Astrocyte of the hippocampus (primary cell): Measurements from ENCODE around the gene FIBCD1.

Source experiments
- DNase-seq: peaks from one replicate; pipeline ENCODE4 v3.0.0; 2011; ENCODE audit warnings: low read depth, low spot score

The FIBCD1 gene

DNA sequence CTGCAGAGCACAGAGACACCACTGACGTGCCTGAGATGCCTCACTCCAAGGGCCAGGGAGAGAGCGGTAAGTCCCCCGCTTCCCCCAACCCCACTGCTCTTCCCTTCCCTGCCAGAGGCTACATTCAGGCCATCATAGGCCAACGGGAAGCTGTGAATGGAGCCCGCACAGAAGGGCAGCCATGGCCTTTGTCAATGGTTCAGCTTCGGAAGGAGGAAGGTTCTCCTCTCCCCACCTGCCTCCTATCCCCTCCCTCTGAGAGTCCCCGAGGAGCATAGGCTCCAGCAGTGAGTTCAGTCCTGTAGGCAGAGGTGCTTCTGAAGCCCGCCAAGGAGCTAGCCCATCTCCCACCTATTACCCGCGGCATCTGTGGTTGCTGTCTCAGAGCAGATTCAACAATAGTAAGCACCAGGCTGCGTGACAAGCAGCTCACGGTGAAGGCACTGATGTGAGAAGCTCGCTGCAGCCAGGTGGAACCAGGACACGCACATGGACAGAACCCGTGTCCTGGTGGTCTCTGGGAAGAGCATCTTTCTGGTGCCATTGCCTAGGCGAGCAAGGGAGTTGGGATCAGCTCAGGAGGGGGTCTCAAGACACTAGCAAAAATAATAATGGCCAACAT lies 58.3 kb downstream of the FIBCD1 start:
- DNase-seq, result no peak

DNA sequence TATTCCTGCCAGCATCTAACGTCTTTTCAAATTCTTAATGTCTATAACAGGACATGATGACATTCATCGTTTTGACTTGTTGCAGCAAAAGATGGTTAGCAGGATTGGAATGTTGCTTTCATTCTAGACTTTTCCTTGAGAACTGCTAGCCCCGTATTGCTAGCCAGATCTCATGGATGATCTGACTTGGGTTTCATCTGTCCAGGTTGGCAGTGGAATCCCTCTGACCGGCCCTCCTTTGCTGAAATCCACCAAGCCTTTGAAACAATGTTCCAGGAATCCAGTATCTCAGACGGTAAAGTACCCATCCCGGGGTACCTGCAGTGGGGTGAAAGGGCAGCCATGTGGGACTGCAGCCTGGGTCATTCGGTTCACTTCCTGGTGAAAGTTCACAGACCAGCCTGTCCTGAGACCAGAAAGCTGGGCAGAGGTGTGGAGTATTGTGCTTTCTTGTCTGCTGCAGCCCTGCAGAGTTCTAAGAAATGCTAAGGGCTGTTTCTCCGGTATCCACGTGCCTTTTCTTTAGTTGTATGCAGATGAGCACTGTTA lies 59.1 kb downstream of the FIBCD1 start:
- no peak for DNase-seq

DNA sequence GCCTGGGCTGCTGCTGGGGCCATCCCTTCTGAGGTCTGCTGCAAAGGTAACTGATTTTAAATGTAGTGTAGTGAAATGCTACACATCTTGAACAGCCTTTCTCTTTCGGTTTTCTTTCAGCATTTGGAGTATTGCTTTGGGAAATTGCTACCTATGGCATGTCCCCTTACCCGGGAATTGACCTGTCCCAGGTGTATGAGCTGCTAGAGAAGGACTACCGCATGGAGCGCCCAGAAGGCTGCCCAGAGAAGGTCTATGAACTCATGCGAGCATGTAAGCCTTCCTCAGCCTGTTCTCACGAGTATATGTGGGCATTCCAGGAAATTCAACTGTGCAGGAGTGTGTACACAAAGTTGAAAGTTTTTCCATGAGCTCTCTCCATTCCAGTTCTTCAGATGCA lies 60.8 kb downstream of the FIBCD1 start:
- no peak for DNase-seq

DNA sequence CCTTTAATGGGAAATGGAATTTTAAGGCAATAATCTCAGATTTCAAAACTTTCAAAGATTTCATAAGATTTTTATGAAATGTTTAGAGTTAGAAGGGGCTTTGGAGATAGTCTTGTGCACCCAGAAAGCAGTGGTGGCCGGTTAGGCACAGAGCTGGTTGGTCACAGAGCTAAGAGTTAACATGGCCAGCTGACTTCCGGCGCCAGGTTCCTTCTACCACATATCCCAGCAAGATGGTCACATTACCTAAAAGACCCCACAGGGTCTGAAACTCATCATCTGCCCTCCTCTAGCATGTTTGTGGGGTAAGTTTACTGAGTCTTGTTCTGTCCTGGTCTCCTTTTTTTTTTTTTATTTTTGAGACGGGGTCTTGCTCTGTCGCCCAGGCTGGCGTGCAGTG lies 61.7 kb downstream of the FIBCD1 start:
- no peak for DNase-seq

DNA sequence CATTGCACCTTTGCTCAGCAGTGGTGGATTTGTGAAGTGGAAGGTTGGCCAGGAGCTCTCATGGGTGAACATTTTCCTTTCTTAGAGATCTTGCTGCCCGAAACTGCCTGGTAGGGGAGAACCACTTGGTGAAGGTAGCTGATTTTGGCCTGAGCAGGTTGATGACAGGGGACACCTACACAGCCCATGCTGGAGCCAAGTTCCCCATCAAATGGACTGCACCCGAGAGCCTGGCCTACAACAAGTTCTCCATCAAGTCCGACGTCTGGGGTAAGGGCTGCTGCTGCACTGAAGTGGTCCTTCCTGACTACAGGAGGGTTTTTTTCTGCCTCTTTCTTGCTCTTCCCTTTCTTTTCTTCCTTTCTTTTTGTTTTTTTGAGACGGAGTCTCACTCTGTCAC lies 64.3 kb downstream of the FIBCD1 start:
- DNase-seq, result no peak

DNA sequence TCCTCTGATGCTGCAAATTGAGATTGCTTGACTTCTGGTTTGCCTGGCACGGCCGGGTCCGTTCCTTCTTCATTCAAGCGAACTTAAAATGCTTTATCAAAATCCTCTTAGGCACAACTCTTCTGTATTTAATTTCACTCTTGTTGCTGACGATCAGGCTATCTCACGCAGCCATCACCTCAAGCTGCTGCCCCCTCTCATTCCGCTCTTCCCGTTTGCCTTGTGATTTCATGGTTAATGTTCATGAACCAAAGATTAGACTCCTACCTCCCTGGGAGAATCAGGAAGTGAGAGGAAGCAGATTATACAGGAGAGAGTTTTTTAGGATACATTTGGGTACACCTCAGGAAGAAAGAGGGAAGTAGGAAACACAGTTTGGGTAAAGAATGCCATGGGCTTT lies 65.1 kb downstream of the FIBCD1 start:
- no peak for DNase-seq

DNA sequence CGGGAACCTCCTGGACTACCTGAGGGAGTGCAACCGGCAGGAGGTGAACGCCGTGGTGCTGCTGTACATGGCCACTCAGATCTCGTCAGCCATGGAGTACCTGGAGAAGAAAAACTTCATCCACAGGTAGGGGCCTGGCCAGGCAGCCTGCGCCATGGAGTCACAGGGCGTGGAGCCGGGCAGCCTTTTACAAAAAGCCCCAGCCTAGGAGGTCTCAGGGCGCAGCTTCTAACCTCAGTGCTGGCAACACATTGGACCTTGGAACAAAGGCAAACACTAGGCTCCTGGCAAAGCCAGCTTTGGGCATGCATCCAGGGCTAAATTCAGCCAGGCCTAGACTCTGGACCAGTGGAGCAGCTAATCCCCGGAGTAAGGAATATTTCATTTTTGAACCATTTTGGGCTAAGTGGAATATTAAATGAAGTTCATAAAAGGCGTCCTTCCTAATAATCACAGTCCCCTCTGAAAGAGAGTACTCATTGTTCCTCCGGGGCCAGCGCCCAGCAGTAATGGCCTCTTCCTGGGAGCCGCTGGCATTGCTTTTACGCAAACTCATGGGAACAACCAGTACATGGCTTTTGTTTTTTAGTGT lies 66.0 kb downstream of the FIBCD1 start:
- DNase-seq, result peak; percentile 79

DNA sequence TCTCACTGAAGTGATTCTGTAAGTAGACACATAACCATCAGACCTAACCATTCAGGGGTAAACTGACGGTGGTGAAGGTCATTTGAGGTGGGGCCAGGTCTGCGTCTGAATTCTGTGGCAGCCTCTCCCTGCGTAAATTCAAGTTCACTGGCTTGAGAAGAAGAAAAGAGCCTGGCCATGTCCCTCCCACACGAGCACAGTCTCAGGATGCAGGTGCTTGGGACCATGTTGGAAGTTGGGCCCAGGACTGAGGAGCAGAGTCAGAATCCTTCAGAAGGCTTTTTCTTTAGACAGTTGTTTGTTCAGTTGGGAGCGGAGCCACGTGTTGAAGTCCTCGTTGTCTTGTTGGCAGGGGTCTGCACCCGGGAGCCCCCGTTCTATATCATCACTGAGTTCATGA lies 66.5 kb downstream of the FIBCD1 start:
- DNase-seq, result no peak

DNA sequence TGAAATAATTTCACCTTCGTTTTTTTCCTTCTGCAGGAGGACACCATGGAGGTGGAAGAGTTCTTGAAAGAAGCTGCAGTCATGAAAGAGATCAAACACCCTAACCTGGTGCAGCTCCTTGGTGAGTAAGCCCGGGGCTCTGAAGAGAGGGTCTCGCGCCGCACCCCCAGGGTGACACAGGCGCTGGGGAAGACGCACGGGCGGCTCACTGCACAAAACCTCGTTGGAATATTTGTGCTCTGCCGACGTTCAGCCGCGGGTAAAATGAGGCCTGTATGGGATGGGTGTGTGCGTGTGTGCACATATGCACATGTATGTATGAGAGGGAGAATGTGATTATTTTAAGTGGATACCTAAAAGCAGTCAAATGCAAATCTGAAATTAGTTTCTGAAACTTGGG lies 67.0 kb downstream of the FIBCD1 start:
- no peak for DNase-seq

DNA sequence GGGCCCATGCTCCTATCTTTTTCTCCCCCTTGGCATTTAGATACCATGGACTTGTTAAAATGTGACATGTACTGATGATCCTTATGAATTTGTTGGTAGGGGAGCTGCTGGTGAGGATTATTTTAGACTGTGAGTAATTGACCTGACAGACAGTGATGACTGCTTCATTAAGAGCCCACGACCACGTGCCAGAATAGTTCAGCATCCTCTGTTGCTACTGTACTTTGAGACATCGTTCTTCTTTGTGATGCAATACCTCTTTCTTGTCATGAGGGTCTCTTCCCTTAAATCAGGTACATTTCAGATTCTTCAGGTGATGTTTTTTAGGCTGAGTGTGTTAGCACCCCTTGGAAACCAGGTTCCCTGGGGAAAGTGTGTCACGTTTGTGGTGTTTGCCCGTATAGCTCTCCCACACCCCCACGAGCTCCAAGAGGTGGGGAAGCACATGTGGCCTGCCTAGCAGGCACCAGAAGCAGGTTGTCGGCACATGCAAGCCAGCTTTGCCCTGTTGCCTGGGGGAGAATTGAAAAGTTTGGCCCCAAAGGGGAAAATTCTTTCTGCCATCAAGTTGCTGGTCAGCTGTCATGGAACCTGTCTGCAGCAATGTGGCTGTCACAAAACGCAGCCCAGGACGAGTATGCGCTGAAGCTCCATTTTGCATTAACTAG lies 67.5 kb downstream of the FIBCD1 start:
- no peak for DNase-seq

DNA sequence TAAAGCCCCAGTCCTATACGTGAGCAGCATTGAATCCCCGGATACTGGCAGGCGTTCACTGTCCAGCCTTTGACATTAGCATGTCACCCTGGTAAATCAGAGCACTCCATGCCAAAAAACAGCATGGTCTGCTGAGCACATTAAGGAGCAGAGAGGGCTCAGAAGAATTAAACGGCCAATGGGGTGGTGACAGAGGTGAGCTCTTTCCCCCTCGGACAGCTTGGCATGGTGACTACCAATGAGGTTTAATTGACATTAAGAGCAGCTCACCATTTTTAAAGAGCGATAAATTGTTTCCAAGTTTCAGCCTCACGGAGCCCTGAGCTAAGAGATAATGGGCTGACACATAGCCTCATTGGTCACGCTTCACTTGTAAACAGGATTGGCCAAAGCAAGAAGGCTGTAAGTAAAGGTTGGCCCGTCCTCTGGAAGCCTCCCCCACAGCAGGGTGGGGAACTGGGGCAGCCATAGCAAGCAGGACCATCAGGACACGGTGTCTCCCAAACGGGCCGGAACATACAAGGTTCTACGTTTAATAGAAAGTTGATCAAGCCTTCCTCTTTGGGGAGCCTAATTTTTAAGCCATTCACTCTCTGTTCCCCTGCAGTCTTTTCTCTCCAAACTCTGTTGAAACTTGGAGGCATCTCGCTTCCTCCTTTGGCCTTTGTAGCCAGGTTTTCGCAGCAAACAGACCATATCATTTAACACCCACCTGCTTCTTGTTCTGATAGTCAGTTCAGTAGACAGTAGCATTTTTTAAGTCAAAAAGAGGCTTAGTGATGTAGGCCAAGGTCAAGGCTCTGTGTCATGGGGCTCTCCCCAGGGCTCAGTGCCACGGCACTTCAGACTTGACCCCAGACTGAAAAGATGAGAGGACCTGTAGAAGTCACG lies 68.3 kb downstream of the FIBCD1 start:
- DNase-seq, result peak; percentile 74

DNA sequence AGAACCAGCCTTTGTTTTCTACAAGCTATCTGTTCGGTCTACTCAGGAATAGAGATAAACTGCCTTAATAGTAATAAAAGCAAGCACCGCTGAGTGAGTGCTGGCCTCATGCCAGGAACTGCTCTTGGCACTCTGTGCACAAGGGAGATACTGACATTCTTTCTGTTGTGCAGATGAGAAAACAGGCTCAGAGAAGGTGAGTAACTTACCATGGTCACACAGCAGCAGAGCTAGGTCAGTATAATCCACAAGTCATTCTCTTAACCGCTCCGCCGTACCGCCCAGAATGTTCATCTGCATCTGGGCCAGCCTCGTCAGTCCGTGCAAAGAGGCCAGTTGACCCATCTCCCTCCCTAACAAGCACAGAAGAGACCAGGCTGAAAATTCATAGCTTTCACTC lies 69.8 kb downstream of the FIBCD1 start:
- DNase-seq, result peak; percentile 64

DNA sequence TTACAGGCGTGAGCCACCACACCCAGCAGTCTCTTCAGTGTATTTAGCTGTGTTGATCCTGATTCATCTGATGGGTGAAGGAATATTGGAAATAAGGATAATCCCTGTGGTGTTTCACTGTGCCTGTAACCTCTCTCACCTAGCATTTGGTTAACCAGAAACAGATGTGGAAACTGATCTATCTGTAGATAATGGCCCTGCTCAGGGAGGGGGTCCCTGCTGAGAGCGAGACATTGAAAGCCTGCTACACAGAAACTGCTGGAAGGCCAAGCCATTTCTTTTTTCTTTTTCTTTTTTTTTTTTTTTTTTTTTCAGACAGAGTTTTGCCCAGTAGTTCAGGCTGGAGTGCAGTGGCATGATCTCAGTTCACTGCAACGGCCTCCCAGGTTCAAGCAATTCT lies 70.8 kb downstream of the FIBCD1 start:
- DNase-seq, result no peak

DNA sequence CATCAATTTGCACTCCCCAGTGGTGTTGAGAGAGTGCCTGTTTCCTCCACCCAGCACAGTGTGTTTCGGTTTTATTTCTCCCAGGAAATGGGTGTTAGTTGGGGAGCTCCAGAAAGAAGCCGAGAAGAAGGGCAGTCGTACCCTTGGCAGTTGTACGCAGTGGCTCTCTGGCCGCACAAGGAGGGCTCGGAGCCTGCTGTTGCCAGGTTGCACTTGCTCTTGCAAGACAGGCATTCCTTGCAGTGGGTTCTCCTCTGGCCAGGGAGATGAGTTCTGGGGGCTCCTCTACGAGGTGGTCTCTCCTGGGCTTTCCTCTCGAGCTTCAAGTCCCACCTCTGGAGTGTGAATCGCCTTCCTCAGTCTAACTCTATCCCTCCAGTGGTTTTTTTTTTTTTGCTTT lies 71.5 kb downstream of the FIBCD1 start:
- no peak for DNase-seq

DNA sequence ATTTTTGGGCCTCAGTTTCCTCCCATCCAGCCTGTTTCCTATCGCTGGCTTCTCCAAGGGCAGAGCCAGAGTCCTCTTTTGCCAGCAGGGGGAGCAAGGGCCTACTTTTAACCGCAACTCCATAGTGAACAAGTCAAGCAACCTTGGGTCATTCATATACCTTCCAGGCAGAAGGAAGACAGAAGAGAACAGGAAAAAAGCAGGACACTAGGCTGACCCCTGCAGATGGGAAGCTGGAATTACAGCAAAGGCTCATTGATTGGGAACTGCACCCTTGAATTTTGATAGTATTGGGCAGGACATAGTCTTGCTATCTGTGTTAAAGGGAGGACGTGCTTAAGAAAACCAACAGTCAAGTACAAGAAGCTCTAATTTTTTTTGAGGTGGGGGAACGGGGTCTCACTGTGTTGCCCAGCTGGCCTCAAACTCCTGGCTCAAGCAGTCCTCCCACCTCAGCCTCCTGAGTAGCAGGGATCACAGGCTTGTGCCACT lies 72.5 kb downstream of the FIBCD1 start:
- peak; percentile 90 for DNase-seq

DNA sequence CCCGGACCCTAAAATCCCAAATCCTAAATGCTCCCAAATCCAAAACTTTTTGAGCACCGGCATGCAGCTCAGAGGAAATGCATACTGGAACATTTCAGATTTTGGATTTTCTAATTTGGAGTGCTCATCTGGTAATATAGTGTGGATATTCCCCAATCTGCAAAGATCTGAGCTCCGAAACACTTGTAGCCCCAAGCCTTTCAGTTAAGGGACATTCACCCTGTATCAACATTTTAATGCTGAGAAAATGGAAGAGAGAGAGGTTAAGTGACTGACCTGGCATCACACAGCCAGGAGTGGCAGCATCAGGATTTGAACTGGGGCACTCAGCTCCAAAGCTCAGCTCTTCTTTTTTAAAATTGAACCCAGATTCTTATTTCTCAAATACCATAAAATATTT lies 73.1 kb downstream of the FIBCD1 start:
- DNase-seq, result no peak

DNA sequence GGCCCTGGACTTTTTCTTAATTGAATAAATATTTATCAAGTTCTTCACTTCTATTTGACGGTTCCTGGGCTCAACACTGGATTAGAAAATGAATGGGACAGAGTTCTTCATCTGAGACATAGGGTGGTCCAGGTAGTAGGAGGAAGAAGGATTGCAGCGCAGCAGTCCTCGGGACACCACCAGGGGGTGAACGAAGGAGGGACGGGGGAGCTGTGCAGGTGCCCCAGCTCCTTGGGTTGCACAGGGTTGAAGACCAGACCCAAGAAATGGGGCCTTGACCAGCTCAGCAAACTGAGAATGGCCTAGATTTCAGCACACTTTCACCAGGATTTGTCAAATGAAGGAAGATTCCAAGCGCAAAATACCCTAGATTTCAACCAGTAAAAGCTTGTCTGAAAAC lies 74.5 kb downstream of the FIBCD1 start:
- DNase-seq, result no peak

DNA sequence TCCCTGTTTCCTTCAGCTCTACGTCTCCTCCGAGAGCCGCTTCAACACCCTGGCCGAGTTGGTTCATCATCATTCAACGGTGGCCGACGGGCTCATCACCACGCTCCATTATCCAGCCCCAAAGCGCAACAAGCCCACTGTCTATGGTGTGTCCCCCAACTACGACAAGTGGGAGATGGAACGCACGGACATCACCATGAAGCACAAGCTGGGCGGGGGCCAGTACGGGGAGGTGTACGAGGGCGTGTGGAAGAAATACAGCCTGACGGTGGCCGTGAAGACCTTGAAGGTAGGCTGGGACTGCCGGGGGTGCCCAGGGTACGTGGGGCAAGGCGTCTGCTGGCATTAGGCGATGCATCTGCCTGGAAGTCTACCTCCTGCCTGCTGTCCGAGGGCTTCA lies 76.3 kb downstream of the FIBCD1 start:
- DNase-seq, result no peak

DNA sequence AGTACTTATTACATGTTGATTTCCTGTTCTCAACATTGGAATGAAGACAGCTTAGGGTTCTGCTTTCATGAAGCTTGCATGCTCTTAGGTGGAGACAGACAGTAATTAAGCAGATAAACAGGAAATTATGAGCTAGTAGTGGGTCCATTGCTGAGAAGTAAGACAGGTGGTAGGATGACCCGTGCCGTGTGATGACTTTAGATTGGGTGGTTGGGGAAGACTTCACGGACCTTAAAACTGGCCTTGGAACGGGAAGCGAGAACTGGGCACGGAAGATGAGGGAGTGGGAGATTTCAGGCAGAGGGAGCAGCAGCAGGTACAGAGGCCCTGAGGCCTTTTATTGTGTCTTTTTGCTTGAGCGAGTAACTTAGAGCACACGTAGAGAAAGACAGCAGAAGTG lies 76.8 kb downstream of the FIBCD1 start:
- no peak for DNase-seq

DNA sequence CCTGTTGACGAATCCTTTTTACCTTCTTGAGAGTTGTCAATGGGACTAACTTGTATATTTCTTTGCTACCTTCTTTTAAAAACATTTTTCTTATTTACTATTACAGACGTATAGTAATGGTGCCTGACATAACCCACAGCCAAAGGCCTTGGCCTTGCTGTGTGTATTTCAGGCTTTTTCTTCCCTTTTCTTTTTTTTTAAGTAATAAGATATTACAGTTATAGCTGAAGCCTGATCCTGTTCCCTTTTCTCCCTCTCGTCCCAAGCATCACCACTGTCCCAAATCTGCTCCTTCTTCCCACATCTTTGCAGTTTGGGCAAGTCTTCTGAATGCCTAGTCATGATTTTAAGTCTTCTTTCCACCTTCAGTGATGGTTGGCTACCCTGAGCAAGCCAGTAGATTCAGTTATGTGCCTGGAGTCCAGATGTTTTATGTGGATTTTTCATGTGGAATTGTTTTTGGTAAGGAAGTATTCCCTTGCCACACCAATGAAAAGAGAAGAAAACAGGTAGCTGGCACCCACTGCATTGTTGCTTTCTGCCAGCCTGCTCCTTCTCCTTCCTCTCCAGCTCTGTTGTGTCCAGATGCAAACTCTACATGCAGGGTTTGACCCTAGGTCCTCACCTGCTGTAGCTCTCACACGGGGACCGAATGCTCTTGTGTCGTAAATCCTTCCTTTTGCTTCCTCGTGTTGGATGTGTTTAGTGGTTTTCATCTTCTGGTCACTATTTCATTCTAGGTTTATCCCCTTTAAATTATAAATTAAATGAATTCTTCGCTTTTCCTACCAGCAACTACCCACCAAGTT lies 77.5 kb downstream of the FIBCD1 start:
- DNase-seq, result no peak
